Stimulated activated CD8-positive, alpha-beta memory T cell treated with anti-CD3 and anti-CD28 coated beads, Interleukin-7, amount 100 ng/mL, for 24 hours (primary cell): Measurements from ENCODE around the gene PRDM8.

Experiments used
- DNase-seq: peaks from one replicate; pipeline ENCODE4 v3.0.0-alpha.2; 2020; ENCODE audit warnings: low read depth

Gene PRDM8

DNA sequence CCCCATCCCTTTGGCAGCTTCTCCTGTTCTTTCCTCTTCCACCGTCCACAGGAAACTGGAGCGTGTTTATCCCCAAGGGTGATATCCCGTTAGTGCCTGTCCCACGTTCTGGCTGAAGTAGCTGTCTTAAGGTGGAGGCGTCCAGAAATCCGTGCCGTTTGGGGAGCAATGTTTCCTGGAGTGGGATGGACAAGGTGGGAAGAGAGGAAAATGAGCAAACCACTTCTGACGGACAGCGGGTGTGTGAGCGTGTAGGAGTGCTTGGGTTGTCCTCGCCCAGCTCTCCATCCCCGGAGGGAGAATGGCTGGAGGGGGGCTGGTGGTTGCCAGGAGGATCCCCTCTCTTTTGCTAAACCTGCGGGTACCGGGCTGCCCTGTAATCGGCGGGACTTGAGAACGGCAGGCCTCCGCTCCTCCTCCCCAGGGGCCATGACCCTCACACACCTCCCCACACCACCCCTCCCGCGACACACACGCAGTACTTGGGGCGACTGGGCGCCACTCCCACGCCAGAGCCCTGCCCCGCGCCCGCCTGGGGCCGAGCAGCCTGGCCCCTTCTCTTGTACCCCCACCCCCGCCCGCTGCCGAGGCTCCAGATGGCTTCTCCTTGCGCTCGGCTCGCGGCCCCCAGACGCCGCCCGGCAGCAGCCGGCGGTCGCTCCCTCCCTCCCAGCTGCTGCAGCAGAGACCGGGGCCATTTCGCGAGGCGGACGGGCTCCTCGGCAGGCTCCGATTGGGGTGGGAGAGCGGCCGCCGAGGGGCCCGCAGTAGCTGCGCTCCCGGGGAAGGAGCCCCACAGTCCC lies 13.9 kb upstream of the PRDM8 start:
- DNase-seq: no peak

- DNase-seq: peak; percentile 78
Observed at GRCh38 chr4:80184053-80184824, 13.1 kb upstream of the PRDM8 start.

GRCh38 chr4:80184825-80185756 lies 12.2 kb upstream of the PRDM8 start:
- DNase-seq: no peak

GRCh38 chr4:80185787-80186548 lies 11.3 kb upstream of the PRDM8 start:
- DNase-seq: no peak

DNA sequence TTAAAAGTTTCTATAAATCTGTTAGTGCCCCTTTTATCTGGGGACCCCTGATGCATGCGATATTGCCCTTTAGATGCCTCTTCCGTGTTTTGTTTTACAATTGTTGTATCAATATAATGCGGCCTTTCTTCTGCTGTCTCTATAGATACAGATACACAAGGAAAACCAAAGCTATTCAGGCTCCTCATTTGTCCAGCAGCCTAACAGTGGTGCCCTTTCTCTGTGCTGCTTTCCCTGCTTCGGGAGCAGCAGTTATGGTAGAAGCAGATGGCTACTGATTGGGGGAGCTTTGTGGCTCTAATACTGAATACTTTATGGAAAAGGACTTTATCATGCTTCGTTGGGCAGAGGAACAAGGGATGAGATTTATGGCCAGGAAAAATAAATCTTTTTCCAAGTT lies 10.6 kb upstream of the PRDM8 start:
- DNase-seq: no peak

- no peak for DNase-seq
Observed at GRCh38 chr4:80187677-80188076, 9.6 kb upstream of the PRDM8 start.

DNA sequence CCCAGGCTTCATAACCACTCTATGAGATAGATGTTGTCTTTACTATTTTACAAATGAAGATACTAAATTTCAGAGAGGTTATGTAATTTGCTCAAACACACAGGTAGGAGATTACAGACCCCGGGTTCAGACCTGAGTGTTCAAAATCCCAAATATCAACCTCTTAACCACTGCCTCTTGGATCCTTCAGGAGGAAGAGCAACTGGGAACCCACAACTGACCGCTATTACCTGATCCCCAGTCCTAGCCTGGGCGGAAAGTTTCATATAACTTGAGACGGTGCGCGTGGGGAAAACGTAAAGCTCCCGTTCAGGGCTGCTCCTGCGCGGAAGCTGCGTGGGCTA lies 8.9 kb upstream of the PRDM8 start:
- DNase-seq: no peak

GRCh38 chr4:80188801-80189458 lies 8.4 kb upstream of the PRDM8 start:
- no peak for DNase-seq

DNA sequence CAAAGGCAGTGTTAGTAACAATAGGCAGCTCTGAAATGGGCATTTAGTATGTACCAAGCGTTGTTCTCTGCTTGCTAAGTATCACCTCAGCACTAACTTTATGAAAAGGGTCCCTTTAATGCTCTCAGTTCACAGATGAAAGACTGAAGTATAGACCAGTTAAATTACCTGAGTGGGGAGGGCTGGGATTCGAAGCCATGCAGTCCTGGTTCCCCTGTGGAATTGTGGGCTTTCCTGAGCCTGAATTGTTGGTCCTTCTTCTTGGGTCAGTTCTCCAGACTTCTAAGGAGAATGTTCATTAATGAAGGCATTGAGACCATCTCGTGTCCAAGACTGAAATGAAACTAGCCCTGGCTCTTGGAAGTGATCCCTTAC lies 7.7 kb upstream of the PRDM8 start:
- no peak for DNase-seq

- no peak for DNase-seq
Observed at GRCh38 chr4:80189956-80190677, 7.2 kb upstream of the PRDM8 start.

GRCh38 chr4:80192252-80192866 lies 4.9 kb upstream of the PRDM8 start:
- no peak for DNase-seq

- no peak for DNase-seq
Observed at GRCh38 chr4:80192937-80193336, 4.4 kb upstream of the PRDM8 start.

GRCh38 chr4:80195441-80196140 lies 1.7 kb upstream of the PRDM8 start:
- DNase-seq: no peak

GRCh38 chr4:80196259-80196921 lies 913 bp upstream of the PRDM8 start:
- no peak for DNase-seq

GRCh38 chr4:80197601-80198440 lies 518 bp downstream of the PRDM8 start:
- DNase-seq: no peak

- no peak for DNase-seq
Observed at GRCh38 chr4:80198441-80198837, 1.1 kb downstream of the PRDM8 start.

- no peak for DNase-seq
Observed at GRCh38 chr4:80199004-80199560, 1.8 kb downstream of the PRDM8 start.

- no peak for DNase-seq
Observed at GRCh38 chr4:80199947-80200346, 2.6 kb downstream of the PRDM8 start.
